GM21423 (cell line): ENCODE results near the gene CX3CL1.

Source experiments
- ATAC-seq: cut with Tn5 transposase; IDR thresholded peaks from one replicate; pipeline ENCODE4 v1.9.1; 2021; ENCODE audit warnings: mild to moderate bottlenecking, moderate library complexity; ENCODE audit not compliant: unreplicated experiment

CX3CL1 gene

GRCh38 chr16:57432989-57433388 lies 60.7 kb downstream of the CX3CL1 start:
- ATAC-seq, result no peak

- ATAC-seq, result no peak
Measured at GRCh38 chr16:57434003-57434402, 61.7 kb downstream of the CX3CL1 start.
